GM18499 (cell line): ENCODE data around the gene GNAZ.
"Not testable (repeated sequence)": the region's sequence is repeated elsewhere in the genome, so short reads cannot be mapped to it uniquely, and the experiment has no call there.

Experiments
- ATAC-seq: cut with Tn5 transposase; IDR thresholded peaks from one replicate; pipeline ENCODE4 v1.9.1; 2021; ENCODE audit warnings: moderate number of reproducible peaks; ENCODE audit not compliant: insufficient read depth, unreplicated experiment

The GNAZ gene

DNA sequence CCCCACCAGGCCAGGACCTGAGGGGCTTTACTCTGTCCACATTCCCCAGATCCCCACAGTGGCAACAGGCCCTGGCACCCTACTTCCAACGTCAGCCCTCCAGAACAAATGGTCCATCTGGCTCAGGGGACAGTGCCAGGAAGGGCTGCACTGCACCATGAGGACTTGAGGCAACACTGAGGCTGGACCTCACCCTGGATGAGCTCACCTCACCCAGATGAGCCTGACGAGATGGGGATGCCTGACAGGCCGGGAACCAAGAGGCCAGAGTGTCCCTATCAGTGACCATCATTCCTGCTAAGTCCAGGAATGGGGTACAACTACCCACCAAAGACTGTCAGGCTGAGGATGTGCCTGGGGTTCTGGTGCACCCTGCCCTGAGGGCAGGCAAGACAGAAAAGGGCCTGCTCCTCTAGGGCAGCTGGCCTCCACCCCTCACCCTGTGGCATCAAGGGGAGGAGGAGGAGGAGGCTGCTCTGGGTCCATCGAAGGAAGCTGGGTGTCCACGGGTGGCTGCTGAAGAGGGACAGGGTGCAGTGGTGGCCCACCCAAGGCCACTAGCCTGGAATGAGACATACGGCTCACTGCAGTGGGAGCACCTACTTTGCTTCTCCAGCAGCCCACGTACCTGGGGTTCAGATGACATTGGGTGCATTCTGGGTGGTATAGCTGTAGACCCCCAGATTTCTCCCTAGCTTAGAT is 56.9 kb downstream of the GNAZ start:
- ATAC-seq: no peak

DNA sequence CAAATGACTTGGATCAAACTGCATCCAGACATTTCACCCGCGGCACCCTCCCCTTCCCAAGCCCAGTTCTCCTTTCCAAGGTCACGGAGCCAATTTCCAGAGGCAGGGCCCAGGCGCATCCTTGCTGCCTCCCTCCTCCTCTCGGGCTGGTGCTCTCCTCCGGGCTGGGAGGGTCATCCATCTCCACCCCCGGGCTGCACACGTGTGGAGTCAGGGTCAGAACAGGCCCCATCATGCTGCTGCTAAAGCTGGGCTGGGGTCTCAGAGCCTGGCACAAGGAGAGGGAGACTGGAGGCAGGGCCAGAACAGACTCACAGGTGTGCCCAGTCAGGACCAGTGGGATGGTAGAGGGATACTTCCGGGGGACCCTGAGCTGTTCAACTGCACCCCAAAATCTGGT is 57.5 kb downstream of the GNAZ start:
- ATAC-seq: no peak

DNA sequence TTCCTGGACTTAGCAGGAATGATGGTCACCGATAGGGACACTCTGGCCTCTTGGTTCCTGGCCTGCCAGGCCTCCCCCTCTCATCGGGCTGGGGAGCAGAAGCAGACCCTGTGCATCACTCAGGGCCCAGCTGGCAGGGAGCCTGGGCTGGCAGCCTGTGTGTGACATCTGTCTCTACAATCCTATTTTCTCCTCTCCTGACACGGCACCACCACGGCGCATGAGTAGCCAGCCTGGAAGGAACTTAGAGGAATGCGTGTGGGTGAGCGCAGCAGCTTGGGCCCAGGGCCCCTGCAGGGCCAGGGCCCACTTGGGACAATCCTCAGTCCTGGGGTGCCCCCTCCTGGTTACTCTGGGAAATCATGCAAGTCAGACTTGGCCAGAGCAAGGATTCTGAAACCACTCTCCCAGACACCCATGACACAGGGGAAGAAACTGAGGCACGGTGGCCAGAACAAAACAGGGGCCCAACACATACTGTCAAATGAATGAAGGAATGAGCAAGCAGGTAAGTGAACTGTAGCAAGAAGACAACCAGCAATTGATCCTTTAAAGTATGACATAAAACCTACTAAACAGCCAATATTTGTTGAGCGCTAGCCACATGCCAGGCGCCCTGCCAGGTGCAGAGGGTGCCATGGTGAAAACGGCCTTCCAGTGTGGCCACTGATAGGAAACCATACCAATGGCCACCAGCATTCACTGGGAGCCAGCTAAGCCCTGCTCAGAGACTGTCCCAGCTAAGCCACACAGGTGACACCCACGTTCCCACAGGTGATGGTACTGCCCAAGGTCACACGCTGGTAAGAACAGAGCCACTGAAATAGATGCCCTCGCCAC is 58.2 kb downstream of the GNAZ start:
- ATAC-seq: no peak

DNA sequence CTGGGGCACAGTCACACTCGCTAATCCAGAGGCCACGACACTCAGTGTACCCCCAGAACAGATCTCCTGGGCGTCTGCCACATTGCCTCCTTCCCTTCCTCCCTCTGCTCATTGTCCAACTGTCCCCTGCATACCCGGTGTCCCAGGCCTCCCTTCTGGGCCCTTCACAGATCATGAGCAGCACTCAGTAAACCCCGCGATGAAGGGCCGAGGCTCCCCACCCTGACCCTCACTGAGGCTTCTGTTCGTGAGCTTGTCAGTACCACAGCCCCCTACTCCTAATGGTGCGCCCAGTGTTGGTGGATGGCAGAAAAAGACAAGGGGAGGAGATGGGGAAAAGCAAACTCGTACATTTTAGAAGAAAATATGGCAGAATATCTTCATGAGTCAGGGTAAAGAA is 58.8 kb downstream of the GNAZ start:
- no peak for ATAC-seq

DNA sequence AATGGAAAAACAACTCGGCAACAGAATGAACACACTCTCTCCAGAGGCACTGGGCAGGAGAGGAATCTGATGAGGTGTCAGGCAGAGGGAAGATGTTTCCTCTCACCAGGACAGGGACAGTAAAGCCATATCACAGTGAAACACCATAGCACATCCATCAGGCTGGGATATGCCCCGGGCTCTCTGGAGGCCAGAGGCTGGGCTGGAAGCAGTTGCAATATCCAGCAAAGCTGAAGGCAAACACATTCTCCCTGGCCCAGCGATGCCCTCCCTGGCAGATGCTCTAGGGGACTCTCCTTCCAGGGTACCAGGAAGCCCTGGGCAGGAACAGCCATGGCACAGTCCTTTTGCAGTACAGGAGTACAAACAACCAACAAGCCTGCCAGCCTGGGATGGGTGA is 60.4 kb downstream of the GNAZ start:
- no peak for ATAC-seq

DNA sequence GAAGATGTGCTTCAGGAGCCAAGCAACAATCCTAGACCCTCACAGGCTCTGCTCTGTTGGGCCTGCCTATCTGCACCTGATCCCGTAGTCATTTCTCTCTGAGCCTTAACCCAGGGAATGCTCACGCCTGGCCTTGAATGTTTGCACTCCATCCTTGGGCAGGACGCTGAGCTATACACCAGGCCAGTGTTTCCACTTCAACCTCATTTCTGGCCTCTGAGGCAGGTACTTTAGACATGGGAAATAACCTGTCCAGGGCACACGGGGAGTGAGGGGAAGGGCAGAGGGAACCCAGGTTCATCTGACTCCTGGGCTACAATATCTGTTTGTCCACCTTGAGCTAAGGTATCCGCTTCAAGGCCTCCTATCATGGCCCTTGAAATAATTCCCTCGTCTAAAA is 61.6 kb downstream of the GNAZ start:
- ATAC-seq: no peak

DNA sequence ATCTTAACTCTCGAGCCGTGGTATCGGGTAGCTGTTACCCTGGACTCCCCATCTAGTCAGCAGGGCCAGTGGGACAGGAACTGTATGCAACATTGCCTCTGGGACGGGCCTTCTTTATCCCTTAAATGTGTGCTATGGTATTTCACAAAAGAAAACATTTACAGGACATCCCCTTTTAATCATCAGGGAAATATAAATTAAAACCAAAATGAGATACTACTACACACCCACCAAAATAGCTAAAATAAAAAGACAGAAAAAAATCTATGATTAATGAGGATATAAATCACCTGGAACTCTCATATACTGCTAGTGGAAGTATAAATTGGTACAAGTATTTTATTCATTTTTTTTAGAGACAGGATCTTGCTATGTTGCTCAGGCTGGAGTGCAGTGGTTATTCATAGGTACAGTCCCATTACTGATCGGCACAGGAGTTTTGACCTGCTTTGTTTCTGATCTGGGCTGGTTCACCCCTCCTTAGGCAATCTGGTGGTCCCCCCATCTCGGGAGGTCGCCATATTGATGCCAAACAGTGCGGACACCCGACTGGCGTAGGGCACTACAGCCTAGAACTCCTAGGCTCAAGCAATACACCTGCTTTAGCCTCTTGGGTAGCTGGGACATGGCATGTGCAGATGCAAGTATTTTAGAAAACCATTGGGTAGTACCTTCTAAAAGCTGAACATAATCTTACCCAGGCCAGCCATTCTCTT is 62.2 kb downstream of the GNAZ start:
- ATAC-seq: no peak

DNA sequence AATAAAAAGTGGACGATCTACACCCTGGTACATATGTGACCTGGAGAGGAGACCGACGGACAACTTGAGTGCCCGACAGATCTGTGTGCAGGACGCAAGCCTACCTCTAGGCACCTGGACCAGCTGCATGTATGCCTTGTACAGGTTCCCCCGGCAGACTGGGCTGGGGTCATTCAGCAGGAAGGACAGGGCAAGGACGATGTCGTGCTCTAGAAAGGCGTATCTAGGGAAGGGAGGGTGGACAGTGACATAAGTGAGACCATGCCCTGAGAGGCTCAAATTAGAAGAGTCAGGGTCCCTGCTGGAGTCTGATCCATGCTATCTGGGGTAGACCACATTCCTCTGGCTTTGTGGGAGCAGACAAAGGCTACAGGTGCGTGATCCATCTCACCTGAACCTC is 63.6 kb downstream of the GNAZ start:
- no peak for ATAC-seq

DNA sequence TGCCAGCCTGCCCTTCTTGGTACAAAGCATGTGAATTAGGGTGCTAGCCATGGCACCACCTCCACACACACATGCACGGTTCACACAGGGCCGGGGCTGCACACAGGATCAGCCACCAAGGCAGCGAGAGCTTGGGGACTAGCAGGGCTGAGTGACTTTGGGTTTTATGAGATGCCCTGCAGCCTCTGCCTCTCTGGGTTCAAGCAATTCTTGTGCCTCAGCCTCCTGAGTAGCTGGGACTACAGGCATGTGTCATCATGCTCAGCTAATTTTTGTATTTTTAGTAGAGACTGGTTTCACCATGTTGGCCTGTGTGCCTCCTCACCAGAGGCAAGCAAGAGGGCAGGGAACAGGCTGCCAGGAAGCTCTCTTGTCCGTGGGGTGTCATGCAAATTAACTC is 66.7 kb downstream of the GNAZ start:
- ATAC-seq: not testable (repeated sequence)

DNA sequence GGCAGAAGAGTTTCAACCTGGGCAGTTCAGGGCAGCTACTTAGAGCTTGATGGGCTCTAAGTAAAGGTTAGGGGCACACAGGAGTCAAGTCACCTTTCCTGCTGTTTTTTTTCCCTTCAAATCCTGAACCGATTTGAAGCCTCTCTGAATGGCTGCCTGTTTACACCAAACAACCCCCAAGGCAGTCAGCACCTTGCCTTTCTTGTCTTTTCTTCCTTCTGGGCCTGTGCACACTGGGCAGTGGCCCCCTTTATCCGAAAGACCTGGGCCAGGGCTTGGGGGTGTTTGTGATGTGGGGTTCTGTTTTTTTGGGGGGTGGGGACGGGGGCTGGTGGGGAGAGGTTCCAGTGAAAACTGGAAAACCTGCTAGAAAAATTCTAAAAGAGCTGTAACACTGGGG is 67.1 kb downstream of the GNAZ start:
- no peak for ATAC-seq

DNA sequence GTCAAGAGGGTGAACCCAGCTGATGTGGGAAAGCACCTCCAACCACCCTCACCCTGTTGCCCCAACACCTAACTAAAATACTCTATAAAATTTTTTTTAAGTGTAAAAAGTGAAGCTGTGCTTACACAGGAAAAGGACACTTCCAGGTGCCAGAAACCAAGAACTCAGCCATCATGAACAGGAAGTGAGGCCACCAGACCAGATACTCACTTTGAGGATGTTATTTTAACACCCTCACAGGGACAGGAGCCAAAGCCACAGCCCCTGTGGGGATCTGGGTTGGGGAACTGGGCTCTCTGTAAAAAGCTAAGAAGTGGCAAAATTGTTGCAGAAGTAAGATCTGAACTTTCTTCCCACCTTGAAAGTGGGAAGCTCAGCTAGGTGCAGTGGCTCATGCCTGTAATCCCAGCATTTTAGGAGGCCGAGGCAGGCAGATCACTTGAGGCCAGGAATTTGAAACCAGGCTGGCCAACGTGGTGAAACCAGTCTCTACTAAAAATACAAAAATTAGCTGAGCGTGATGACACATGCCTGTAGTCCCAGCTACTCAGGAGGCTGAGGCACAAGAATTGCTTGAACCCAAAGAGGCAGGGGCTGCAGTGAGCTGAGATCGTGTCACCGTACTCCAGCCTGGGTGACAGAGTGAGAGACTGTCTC is 67.7 kb downstream of the GNAZ start:
- ATAC-seq: no peak

DNA sequence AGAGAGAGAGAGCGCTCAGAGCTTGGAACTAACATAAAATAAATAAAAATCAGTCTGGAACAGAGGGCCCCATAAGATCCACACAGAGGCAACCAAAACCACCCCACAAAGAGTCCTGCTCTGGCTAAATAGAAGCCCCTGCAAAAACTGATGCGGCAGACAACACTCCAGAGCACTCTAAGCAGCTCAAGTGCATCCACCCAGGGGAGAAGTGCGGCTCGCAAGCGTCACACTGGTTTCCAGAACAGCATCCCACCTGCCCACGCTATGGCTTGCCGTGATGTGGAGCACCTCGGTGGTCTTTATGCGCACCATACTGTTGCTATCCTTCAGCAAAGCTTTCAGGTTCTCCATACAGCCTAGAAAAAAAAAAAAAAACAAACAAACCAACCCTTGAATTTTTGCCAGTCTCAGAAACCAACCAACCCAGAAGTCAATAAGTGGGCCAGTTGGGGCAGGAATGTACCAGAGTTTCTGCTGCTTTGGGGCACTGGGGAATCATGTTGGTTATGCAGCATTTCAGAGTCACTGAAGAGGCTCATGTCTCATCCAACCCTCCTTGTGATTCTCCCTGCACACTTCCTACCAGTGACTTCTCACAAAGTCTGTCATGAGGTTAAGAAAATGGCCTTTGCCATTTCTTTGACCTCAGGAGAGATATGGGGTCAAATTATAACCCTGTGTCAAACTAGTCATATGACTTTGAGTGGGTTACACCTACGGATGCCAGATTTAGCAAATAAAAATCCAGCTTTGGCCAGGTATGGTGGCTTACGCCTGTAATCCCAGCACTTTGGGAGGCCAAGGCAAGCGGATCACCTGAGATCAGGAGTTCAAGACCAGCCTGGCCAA is 68.5 kb downstream of the GNAZ start:
- no peak for ATAC-seq

DNA sequence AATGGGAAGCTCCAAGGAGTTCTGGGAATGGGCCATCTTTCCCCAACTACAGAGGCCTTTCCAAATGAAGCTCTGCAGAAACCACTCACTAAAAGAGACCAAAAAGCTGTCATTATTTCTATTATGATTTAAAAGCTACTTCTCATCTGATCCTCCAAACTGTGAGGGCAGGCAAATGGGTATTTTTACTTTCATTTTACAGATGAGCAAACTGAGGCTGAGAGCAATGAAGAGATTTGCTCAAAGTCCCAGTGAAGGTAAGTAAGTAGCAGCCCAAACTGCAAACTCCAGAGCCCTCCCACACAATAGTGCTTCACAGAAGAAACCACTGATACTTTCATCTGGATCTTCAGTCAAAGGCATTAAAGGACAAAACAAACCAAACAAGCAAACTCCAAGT is 70.1 kb downstream of the GNAZ start:
- no peak for ATAC-seq

DNA sequence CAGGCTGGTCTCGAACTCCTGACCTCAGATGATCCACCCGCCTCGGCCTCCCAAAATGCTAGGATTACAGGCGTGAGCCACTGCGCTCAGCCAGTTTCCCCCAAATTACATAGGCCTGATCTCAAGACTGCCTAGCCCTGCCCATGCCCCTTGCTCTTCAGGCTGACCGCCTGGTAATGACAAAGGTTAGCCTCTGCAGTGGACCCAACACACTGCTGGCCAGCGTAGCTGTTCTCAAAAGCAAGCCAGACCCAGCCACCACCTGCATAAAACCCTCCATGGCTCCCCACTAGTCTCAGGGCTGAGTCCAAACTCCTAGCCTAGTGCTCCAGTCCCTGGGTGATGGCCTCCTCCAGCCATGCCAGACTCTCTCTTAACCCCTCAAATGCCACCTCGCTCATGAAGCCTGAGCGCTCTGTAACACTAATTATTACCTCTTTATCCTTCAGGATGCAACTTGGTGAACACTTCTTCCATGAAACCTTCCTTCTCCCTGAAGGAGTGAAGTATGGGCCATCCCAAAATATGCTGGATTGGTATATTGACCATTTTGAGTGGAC is 72.3 kb downstream of the GNAZ start:
- ATAC-seq: no peak

DNA sequence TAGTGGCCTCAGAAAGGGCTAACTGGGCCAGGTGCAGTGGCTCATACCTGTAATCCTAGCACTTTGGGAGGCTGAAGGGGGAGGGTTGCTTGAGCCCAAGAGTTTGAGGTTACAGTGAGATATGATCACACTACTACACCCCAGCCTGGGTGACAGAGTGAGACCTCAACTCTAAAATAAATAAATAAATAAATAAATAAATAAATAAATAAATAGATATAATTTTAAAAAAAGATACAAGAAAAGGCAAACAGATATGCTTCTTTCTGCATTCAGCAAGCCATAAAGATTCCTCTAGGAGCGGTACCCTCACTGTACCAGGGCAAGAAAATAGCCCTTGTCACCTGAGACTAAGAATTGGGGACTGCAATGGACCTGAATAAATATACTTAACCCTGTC is 72.8 kb downstream of the GNAZ start:
- ATAC-seq: no peak

DNA sequence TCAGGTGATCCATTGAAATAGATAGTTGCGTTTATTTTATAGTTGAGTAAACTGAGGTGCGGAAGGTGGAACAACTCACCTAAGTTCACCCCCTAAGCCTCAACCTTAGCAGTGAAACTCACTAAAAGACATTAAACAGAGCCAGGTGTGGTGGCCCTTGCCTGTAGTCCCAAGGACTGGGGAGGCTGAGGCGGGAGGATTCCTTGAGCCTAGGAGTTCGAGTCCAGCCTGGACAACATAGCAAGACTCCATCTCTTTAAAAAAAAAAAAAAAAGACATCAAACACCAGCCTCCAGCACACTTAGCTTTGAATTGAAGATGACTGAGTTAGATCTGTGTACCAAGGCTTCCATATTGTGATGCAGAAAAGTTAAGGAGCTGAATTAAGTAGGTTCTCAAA is 74.1 kb downstream of the GNAZ start:
- ATAC-seq: no peak

DNA sequence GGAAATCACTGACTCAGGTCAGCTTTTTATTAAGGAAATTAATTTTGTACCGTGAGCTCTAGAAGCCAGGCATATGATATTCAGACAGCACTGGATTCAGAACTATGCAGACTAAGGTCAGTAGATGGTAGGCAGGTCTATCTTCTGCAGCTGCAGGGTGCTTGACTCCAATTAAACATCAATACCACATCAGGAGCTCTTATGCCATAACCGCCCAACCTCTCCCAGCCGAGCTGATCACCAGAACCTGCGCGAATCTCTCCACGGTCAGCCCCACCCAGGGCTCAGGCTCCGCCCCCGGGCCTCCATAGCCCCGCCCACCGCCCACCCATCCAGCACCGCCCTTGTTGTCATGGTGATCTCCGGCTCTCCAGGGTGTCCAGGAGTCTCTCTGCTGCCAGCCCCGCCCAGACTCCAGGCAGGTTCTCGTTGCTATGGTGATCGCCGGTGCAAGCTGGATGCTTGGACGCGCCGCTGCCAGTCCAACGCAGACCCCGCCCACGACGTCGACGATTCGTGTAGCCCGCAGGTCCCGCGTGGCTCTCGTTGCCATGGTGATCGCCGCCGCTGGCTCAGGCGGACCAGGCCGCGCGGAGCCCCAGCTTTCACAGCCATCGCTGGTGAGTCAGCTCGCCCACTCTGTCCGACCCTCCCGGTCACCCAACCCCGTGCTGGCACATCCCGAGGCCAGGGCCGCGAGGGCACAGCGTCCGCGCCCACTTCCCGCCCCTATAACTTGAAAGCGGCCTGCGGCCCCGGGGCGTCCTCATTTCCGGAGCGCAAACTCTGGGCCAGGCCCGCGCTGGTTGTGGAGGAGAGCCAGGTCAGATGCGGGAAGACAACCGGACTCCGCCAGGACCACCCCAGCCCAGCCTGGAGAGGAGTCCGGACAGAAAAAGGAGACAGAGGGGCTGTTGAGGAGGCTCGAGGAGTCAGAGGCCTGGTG is 74.9 kb downstream of the GNAZ start, which contains the start of gene RAB36:
Gene RAB36 (plus strand): TSS at position 546 of the 946 bp plus-strand sequence. CDS start 1,140 bp downstream, outside the sequence.
- no peak for ATAC-seq

DNA sequence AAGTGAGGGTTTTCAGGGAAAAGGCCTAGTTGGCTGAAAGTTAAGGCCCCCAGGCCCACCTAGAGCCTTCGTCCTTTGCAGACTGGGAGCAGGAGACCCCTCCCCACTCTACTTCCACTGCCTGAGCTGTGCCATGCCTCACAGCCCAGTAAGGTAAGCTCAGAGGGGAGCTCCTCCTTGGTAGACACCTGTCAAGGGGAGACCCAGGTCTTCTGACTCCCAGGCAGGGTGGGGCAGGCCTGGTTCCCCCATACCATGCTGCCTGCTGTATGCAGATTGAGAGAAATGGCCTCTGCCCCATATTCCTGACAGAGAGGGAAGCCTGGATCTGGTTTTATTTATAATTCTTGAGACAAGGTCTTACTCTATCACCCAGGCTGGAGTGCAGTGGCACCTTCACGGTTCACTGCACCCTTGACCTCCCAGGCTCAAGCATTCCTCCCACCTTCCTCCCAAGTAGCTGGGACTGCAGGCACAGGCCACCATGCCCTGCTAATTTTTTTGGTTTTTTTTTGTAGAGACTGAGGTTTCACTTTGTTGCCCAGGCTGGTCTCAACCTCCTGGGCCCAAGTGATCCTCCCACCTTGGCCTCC is 75.7 kb downstream of the GNAZ start:
- ATAC-seq: no peak
